ENCODE data around the gene GPR25. TPM values are rescaled to one million over a fixed set of nuclear protein-coding genes. Genes with fewer than 3 reads are reported as not detected.
A peak's percentile ranks its signal among the peaks of the same experiment; 100 is the strongest.

Gene GPR25
- polyA plus RNA-seq, 1 experiment, result not detected

- ChIA-PET POLR2A (no interaction called here), CTCF (no interaction called here)
- TF ChIP-seq CTCF (IDR thresholded peaks at IDR 0.05; ENCODE audit: low read depth, low read length), result no peak
- no peak overlapping the region for H3K27ac ChIP-seq (ENCODE audit: low read depth, low read length)
- H3K27me3 ChIP-seq (ENCODE audit: control insufficient read depth, insufficient read depth, low read length), result peaks cover 37% of the 10 kb centered on the region
- DNase-seq (ENCODE audit: low read depth, low spot score), result no peak
- H3K4me3 ChIP-seq (ENCODE audit: low read depth, low read length), result no peak overlapping the region
- H3K9me3 ChIP-seq (ENCODE audit: control insufficient read depth, insufficient read depth, low read length), result peaks cover 3% of the 10 kb centered on the region; the same call in 1 of the 2 replicates
These were observed 2.9 kb upstream of the GPR25 start for GRCh38 chr1:200869753-200870391.

GRCh38 chr1:200873116-200873670 is 412 bp downstream of the GPR25 start:
- POLR2A ChIA-PET, result no interaction called here
- Histone ChIP-seq H3K9me3 (ENCODE audit: control insufficient read depth, insufficient read depth, low read length) (peaks cover 3% of the 10 kb centered on the region; the same call in 1 of the 2 replicates), H3K27me3 (ENCODE audit: control insufficient read depth, insufficient read depth, low read length) (peaks cover 64% of the 10 kb centered on the region), H3K27ac (ENCODE audit: low read depth, low read length) (no peak overlapping the region), H3K4me3 (ENCODE audit: low read depth, low read length) (peak overlapping the region; percentile 25; the same call in 1 of the 2 replicates)
- CTCF ChIA-PET, result no interaction called here
- DNase-seq (ENCODE audit: low read depth, low spot score), result no peak
- TF ChIP-seq CTCF (IDR thresholded peaks at IDR 0.05; ENCODE audit: low read depth, low read length), result no peak

- TF ChIP-seq CTCF (IDR thresholded peaks at IDR 0.05; ENCODE audit: low read depth, low read length), result no peak
- DNase-seq (ENCODE audit: low read depth, low spot score), result no peak
- CTCF ChIA-PET, result no interaction called here
- Histone ChIP-seq H3K4me3 (ENCODE audit: low read depth, low read length) (peak overlapping the region; percentile 25; the same call in 1 of the 2 replicates), H3K27ac (ENCODE audit: low read depth, low read length) (no peak overlapping the region), H3K9me3 (ENCODE audit: control insufficient read depth, insufficient read depth, low read length) (peaks cover 3% of the 10 kb centered on the region; the same call in 1 of the 2 replicates), H3K27me3 (ENCODE audit: control insufficient read depth, insufficient read depth, low read length) (peaks cover 67% of the 10 kb centered on the region)
- POLR2A ChIA-PET, result no interaction called here
These were observed 1.1 kb downstream of the GPR25 start for GRCh38 chr1:200873671-200874397.

- CTCF ChIA-PET, result no interaction called here
- H3K9me3 ChIP-seq (ENCODE audit: control insufficient read depth, insufficient read depth, low read length), result peaks cover 3% of the 10 kb centered on the region; the same call in 1 of the 2 replicates
- DNase-seq (ENCODE audit: low read depth, low spot score), result no peak
- H3K27me3 ChIP-seq (ENCODE audit: control insufficient read depth, insufficient read depth, low read length), result peaks cover 68% of the 10 kb centered on the region
- POLR2A ChIA-PET, result no interaction called here
- no peak overlapping the region for H3K27ac ChIP-seq (ENCODE audit: low read depth, low read length)
- no peak overlapping the region for H3K4me3 ChIP-seq (ENCODE audit: low read depth, low read length)
- no peak for TF ChIP-seq CTCF (IDR thresholded peaks at IDR 0.05; ENCODE audit: low read depth, low read length)
These were observed 1.9 kb downstream of the GPR25 start for GRCh38 chr1:200874694-200875093.

GRCh38 chr1:200875416-200875815 is 2.6 kb downstream of the GPR25 start:
- H3K27me3 ChIP-seq (ENCODE audit: control insufficient read depth, insufficient read depth, low read length), result peaks cover 73% of the 10 kb centered on the region
- POLR2A ChIA-PET, result no interaction called here
- CTCF ChIA-PET, result interaction anchor here (0.6 kb wide), 1 partner anchor 253 kb away, joined by 4 read pairs; no protein-coding TSS in a partner anchor

More at GRCh38 chr1:200875416-200875815, 2.6 kb downstream of the GPR25 start:
- Histone ChIP-seq H3K27ac (ENCODE audit: low read depth, low read length) (no peak overlapping the region), H3K4me3 (ENCODE audit: low read depth, low read length) (no peak overlapping the region), H3K9me3 (ENCODE audit: control insufficient read depth, insufficient read depth, low read length) (peaks cover 3% of the 10 kb centered on the region; the same call in 1 of the 2 replicates)
- DNase-seq (ENCODE audit: low read depth, low spot score), result no peak
- TF ChIP-seq CTCF (IDR thresholded peaks at IDR 0.05; ENCODE audit: low read depth, low read length), result no peak

All from AG04450 (cell line).